GM11168 (cell line): ENCODE data around the gene UBAP2.

Experiments used
- in situ Hi-C: fragments of 300-500 bp; cut with MboI; formaldehyde crosslinking; loops from one replicate; pipeline ENCODE4 v1.12.0; 2022; ENCODE audit warnings: low sequenced_read_pairs; ENCODE audit not compliant: unreplicated experiment

UBAP2 gene

GRCh38 chr9:34048727-34049629 is at the start of gene UBAP2:
Gene UBAP2, minus strand, starts transcription at chr9:34048887. Its CDS starts 31,739 bp downstream, at chr9:34017148.
- in situ Hi-C loops = no loop called here

GRCh38 chr9:34098307-34098706 is 49.6 kb upstream of the UBAP2 start:
- in situ Hi-C loops = no loop called here

GRCh38 chr9:34097865-34098264 is 49.2 kb upstream of the UBAP2 start:
- in situ Hi-C loops = no loop called here

GRCh38 chr9:34096751-34097150 is 48.1 kb upstream of the UBAP2 start:
- in situ Hi-C loops = no loop called here

GRCh38 chr9:34093578-34093977 is 44.9 kb upstream of the UBAP2 start:
- in situ Hi-C loops = no loop called here

DNA sequence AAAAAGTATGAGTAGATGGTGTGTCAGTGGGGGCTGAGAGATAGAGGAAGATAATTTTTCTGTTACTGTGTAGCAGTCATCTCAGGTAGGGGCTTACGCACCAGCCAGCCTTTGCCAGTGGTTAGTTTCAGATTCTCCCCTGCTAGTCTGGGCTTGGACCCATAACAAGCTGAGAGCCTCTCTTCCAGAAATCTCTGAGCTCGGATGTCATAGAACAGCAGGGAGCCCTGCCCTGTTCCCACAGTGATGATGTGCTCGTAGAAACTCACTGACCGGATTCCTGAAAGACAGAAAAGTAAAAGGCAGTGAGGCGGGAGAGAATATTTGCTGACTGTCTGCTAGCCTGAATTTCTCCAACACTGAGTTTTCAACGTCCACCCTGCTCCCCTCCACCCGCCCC is 40.6 kb upstream of the UBAP2 start:
- in situ Hi-C loops = no loop called here

DNA sequence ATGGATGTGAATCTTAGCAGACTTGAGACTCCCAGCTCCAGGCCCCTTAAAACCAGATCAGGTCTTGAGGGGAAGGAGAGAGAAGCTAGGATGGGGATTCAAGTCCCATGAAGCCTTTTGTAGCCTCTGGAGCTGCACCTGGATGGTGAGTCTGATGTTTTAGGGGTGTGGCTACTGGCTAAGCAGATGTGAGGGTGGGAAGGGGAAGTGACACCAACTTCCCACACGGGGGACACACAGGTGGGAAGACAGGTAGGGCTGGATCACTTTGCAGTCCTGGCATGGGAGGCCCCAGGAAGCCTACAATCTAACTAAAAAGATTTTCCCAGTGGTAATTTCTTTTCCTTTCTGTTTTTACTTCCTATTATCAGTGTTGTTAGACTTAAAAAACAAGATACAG is 38.7 kb upstream of the UBAP2 start:
- in situ Hi-C loops = no loop called here

DNA sequence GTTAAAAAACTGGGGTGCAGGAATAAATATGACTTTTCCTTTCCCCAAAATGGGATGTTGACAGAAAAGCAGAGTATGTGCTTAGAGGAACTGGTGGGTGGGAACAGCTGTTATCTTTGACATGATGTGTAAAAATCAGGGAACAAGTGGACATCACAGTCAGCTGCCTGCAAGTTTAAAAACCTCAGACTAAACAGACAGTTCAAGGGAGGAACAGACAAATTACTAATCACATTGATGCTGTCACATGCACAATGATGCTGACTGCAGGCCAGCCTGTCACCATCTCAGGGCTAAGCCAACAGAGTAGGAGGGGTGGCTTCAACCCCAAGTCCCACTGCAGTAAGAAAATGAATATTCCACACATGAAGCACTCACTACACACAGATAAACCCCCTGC is 38.2 kb upstream of the UBAP2 start:
- in situ Hi-C loops = no loop called here

DNA sequence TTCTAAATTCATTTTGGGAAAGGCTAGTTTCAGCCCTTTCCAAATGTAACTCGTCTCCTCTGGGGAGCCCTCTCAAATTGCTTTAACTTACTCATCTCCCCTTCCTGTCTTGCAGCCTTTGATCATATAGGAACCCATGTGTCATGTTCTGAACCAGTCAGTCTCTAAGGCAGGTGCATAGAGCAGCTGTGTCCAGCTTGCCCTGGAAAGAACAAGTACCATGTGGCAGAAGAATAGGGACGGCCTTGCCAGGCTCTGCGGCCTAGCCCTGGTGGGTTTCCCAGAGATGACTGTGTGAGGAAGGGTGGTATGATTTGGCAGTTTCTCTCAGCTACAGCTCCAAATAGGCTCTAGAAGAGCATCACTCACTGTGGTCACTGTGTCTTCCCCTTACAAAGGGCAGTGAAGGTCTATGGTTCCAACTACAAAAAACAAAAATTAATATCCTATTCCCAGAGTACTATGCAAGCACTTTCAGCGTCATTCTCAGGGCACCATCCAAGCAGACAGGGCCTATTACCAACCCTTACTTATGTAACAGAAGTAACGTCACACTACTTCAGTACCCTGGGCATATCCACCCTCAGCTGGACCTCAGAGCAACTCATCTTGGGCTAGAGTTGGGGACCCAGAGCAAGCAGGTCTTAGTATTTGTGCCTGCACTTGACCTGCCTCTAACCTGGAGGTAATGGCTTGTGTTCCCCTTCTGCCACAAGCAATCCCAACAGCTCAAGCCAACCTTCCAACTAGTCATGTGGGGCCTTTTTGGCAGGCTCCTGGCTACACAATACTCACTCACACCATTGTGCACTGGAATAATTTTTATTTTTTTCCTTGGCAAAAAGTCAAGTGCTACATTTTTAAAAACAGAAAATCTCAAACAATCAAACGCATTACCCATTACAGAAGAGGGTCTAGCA is 37.2 kb upstream of the UBAP2 start:
- in situ Hi-C loops = no loop called here

GRCh38 chr9:34084562-34084961 is 35.9 kb upstream of the UBAP2 start:
- in situ Hi-C loops = no loop called here

DNA sequence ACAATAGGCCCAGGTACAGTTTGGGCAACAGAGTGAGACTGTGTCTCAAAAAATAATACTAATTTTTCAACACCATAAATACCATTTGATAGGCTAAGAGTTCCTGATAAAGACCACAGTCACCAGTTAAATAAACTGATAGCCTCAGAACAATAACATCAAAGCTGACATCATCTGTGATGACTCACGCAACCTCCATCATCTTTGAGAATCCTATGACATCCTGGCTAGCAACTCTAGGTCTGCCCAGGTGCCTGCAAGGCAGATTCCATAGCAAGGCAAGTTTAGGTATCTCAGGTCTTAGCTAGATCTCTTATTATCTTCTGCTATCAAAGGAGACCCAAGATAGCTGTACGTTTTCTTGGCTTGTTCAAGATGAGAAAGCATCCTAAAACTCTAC is 30.5 kb upstream of the UBAP2 start:
- in situ Hi-C loops = no loop called here

GRCh38 chr9:34072868-34073590 is 24.3 kb upstream of the UBAP2 start:
- in situ Hi-C loops = no loop called here

GRCh38 chr9:34072410-34072809 is 23.7 kb upstream of the UBAP2 start:
- in situ Hi-C loops = no loop called here

- in situ Hi-C loops = no loop called here
Observed at GRCh38 chr9:34070606-34071324, 22.1 kb upstream of the UBAP2 start.

GRCh38 chr9:34069831-34070230 is 21.1 kb upstream of the UBAP2 start:
- in situ Hi-C loops = no loop called here

GRCh38 chr9:34065541-34065940 is 16.9 kb upstream of the UBAP2 start:
- in situ Hi-C loops = no loop called here

DNA sequence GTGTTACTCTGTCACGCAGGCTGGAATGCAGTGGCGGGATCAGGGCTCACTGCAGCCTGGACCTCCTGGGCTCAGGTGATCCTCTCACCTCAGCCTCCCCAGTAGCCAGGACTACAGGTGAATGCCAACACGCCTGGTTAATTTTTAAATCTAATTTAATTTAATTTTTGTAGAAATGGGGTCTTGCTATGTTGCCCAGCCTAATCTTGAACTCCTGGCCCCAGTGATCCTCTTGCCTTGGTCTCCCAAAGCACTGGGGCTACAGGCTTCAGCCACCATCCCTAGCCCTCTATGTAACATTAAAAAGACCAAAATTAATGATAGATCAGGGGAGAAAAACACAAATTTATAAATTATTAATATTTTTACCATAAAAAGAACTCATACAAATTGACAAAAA is 11.3 kb upstream of the UBAP2 start:
- in situ Hi-C loops = no loop called here

DNA sequence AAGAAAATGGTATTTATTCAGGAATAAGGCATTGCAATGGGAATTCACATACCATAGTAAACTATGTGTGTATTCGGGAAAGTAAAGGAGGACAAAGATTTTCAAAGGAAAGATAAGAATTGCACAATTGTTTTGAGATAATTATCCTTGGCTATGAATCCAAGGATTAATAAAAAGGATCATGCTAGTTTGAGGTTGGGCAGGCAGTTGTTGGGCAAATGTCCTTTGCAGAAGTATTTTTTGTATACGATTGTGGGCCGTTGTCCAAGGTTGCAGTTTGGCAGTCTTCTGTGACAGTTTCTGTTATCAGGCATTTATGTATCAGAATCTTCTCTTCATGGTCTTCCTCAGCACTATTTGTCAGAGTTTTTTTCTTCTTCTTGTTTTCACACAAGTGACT is 10.6 kb upstream of the UBAP2 start:
- in situ Hi-C loops = no loop called here

- in situ Hi-C loops = no loop called here
Observed at GRCh38 chr9:34049630-34050384, 1.1 kb upstream of the UBAP2 start.
